ENCODE results near the gene SLC6A6. TPM values are rescaled to one million over a fixed set of nuclear protein-coding genes. Genes with fewer than 3 reads are reported as not detected.

SLC6A6 gene
- total RNA-seq, 1 experiment from 2014 or later: 72.6 TPM

DNA sequence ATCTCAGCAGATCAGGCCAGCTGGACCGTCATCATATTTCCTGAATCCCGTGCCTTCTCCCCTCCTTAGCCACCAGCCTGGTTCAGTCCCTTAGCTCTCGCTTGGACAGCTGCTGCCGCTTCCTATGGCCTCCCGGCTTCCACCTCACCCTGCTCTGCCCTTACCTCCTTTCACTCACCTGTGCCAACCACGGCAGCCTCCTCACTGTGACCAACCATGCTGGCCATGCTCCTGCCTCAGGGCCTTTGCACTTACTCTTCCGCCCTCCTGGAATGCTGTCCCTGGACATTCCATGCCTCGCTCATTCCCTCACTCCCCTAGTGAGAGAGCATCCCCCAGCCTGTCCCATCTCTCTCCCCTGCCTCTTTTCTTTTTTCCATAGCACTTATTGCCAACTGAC lies 118.6 kb downstream of the SLC6A6 start:
- Mint-ChIP-seq H3K27me3 (ENCODE audit: low read depth) (peaks cover 1% of the 10 kb centered on the region), H3K4me1 (peaks cover 6 to 16% of the 10 kb centered on the region in 2 experiments; a peak in 3 of 4 replicates), H3K36me3 (ENCODE audit: insufficient read depth in 1 of 3, low read depth in 3 of 3) (no peaks in the 10 kb centered on the region; a peak in 1 of 7 replicates), H3K4me3 (no peak overlapping the region), H3K27ac (no peak overlapping the region; a peak in 1 of 7 replicates), H3K9me3 (no peaks in the 10 kb centered on the region)
- Histone ChIP-seq H3K79me1 (ENCODE audit: insufficient read depth, low read depth, low read length, poor library complexity, severe bottlenecking) (no peaks in the 10 kb centered on the region), H4K91ac (ENCODE audit: insufficient read length, low read depth, low read length) (no peak overlapping the region), H4K8ac (replicated peaks; ENCODE audit: insufficient read length, low read depth, low read length) (no peak overlapping the region), H3K27ac (ENCODE audit: insufficient read length, low read depth, low read length) (no peak overlapping the region), H3K4me2 (ENCODE audit: insufficient read depth, insufficient read length, low read length) (no peak overlapping the region), H3K14ac (ENCODE audit: insufficient read depth, low read length) (no peak overlapping the region; the same call in 1 of the 2 replicates), H2BK15ac (ENCODE audit: low read depth, low read length) (no peak overlapping the region), H3K79me2 (ENCODE audit: insufficient read depth, low read length) (no peaks in the 10 kb centered on the region), H3K18ac (ENCODE audit: insufficient read length, low read depth, low read length) (no peak overlapping the region), H2BK5ac (ENCODE audit: insufficient read length, low read length) (no peak overlapping the region), H3K4me1 (ENCODE audit: insufficient read depth, low read length) (no peaks in the 10 kb centered on the region), H3K9me3 (ENCODE audit: control insufficient read depth, low read depth, low read length) (no peaks in the 10 kb centered on the region), H3K23me2 (ENCODE audit: insufficient read length, low read depth, low read length, poor library complexity, severe bottlenecking) (no peaks in the 10 kb centered on the region), H2AK5ac (ENCODE audit: insufficient read length, low read length) (no peak overlapping the region), H4K20me1 (ENCODE audit: control insufficient read depth, insufficient read depth, insufficient read length) (no peaks in the 10 kb centered on the region), H3T11ph (ENCODE audit: low read length) (no peak overlapping the region), H2BK120ac (ENCODE audit: low read depth, low read length, poor library complexity, severe bottlenecking) (no peak overlapping the region), H3K23ac (ENCODE audit: insufficient read length, low read depth, low read length) (no peak overlapping the region), H2BK12ac (ENCODE audit: insufficient read length, low read depth, low read length) (no peak overlapping the region), H4K5ac (ENCODE audit: insufficient read length, low read depth, low read length) (no peak overlapping the region), H3K56ac (ENCODE audit: insufficient read length, low read depth, low read length) (no peak overlapping the region), H3K27me3 (ENCODE audit: insufficient read depth, low read length) (no peaks in the 10 kb centered on the region), H2BK20ac (ENCODE audit: low read depth, low read length, poor library complexity, severe bottlenecking) (no peak overlapping the region), H2AFZ (ENCODE audit: low read length) (no peak overlapping the region), H3K9ac (ENCODE audit: extremely low read depth, insufficient read length, low read length) (no peak overlapping the region), H3K4ac (ENCODE audit: low read depth, low read length) (no peak overlapping the region)
- DNase-seq: peak; percentile 15
- no CpG with 5 or more reads among the region's 8 CpGs for WGBS (ENCODE audit: extremely low coverage, insufficient read length, low lambda C conversion rate)
- TF ChIP-seq, protein P1, sequence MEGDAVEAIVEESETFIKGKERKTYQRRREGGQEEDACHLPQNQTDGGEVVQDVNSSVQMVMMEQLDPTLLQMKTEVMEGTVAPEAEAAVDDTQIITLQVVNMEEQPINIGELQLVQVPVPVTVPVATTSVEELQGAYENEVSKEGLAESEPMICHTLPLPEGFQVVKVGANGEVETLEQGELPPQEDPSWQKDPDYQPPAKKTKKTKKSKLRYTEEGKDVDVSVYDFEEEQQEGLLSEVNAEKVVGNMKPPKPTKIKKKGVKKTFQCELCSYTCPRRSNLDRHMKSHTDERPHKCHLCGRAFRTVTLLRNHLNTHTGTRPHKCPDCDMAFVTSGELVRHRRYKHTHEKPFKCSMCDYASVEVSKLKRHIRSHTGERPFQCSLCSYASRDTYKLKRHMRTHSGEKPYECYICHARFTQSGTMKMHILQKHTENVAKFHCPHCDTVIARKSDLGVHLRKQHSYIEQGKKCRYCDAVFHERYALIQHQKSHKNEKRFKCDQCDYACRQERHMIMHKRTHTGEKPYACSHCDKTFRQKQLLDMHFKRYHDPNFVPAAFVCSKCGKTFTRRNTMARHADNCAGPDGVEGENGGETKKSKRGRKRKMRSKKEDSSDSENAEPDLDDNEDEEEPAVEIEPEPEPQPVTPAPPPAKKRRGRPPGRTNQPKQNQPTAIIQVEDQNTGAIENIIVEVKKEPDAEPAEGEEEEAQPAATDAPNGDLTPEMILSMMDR (conservative IDR thresholded peaks at IDR 0.05): no peak

Measured in H9 (cell line).